Measurements from ENCODE around the gene SFT2D1. TPM values are rescaled to one million over a fixed set of nuclear protein-coding genes. Genes with fewer than 3 reads are reported as not detected.

Gene SFT2D1
- polyA plus RNA-seq, 3 donors, result 48.1 to 166 (median 140) TPM

- Histone ChIP-seq H3K9ac (ENCODE audit: insufficient read depth, low read length, poor library complexity, severe bottlenecking) (no peak overlapping the region), H3K4me2 (replicated peaks; ENCODE audit: extremely low read depth, low read length, poor library complexity, severe bottlenecking) (no peak overlapping the region), H3K9me3 (replicated peaks in 1 of 2; ENCODE audit: control insufficient read depth in 1 of 2, insufficient read depth in 1 of 2, low read length in 2 of 2) (no peaks in the 10 kb centered on the region), H3K27ac (ENCODE audit: low read depth in 1 of 2, low read length in 2 of 2) (no peak overlapping the region), H3K4me3 (replicated peaks in 1 of 3; ENCODE audit: low read depth in 2 of 3, low read length in 3 of 3) (no peak overlapping the region), H3K36me3 (replicated peaks in 1 of 2; ENCODE audit: control insufficient read depth in 1 of 2, insufficient read depth in 2 of 2, low read length in 2 of 2) (no peaks in the 10 kb centered on the region), H2AFZ (ENCODE audit: insufficient read depth, low read depth, low read length, poor library complexity, severe bottlenecking) (no peak overlapping the region), H4K20me1 (ENCODE audit: insufficient read depth, low read length) (peaks cover 20% of the 10 kb centered on the region), H3K79me2 (ENCODE audit: insufficient read depth, low read length) (peaks cover 52% of the 10 kb centered on the region), H3K27me3 (ENCODE audit: control insufficient read depth in 2 of 2, insufficient read depth in 2 of 2, low read length in 2 of 2) (no peaks in the 10 kb centered on the region), H3K4me1 (ENCODE audit: control insufficient read depth in 1 of 2, insufficient read depth in 2 of 2, low read length in 2 of 2) (peaks cover 6 to 12% of the 10 kb centered on the region in 2 donors)
- Mint-ChIP-seq H3K4me1 (peaks cover 6% of the 10 kb centered on the region), H3K4me3 (no peak overlapping the region), H3K36me3 (peaks cover 4 to 6% of the 10 kb centered on the region in 2 donors), H3K9me3 (no peaks in the 10 kb centered on the region), H3K27me3 (ENCODE audit: low read depth in 3 of 3) (no peaks in the 10 kb centered on the region), H3K27ac (no peak overlapping the region)
- WGBS (ENCODE audit: insufficient coverage), result no CpG with 5 or more reads among the region's 2 CpGs
- TF ChIP-seq CTCF (IDR thresholded peaks at IDR 0.05), result no peak
- intact Hi-C loops (cut with micrococcal nuclease), result no loop called here
- DNase-seq, result no peak
Observed at GRCh38 chr6:166377721-166378120, 35.4 kb upstream of the SFT2D1 start.

GRCh38 chr6:166375013-166375412, 32.7 kb upstream of the SFT2D1 start:
- no peaks in the 10 kb centered on the region for H3K4me1 Mint-ChIP-seq

More at GRCh38 chr6:166375013-166375412, 32.7 kb upstream of the SFT2D1 start:
- H3K9ac ChIP-seq (ENCODE audit: insufficient read depth, low read length, poor library complexity, severe bottlenecking), result no peak overlapping the region
- no CpG with 5 or more reads among the region's 1 CpG for WGBS (ENCODE audit: insufficient coverage)
- peaks cover 0 to under 1% of the 10 kb centered on the region in 2 donors for H3K36me3 ChIP-seq (replicated peaks in 1 of 2; ENCODE audit: control insufficient read depth in 1 of 2, insufficient read depth in 2 of 2, low read length in 2 of 2)
- Mint-ChIP-seq H3K4me3 (no peak overlapping the region), H3K36me3 (peaks cover 5 to 8% of the 10 kb centered on the region in 2 donors), H3K9me3 (peaks cover 0 to 1% (median 0%) of the 10 kb centered on the region in 7 donors), H3K27ac (no peak overlapping the region), H3K27me3 (ENCODE audit: low read depth in 3 of 3) (no peaks in the 10 kb centered on the region)
- DNase-seq, result no peak
- no peaks in the 10 kb centered on the region for H3K27me3 ChIP-seq (ENCODE audit: control insufficient read depth in 2 of 2, insufficient read depth in 2 of 2, low read length in 2 of 2)
- intact Hi-C loops (cut with micrococcal nuclease), result no loop called here
- no peaks in the 10 kb centered on the region for H3K4me1 ChIP-seq (ENCODE audit: control insufficient read depth in 1 of 2, insufficient read depth in 2 of 2, low read length in 2 of 2)
- H3K79me2 ChIP-seq (ENCODE audit: insufficient read depth, low read length), result peaks cover 29% of the 10 kb centered on the region
- no peaks in the 10 kb centered on the region for H3K9me3 ChIP-seq (replicated peaks in 1 of 2; ENCODE audit: control insufficient read depth in 1 of 2, insufficient read depth in 1 of 2, low read length in 2 of 2)
- peaks cover 20% of the 10 kb centered on the region for H4K20me1 ChIP-seq (ENCODE audit: insufficient read depth, low read length)
- H2AFZ ChIP-seq (ENCODE audit: insufficient read depth, low read depth, low read length, poor library complexity, severe bottlenecking), result no peak overlapping the region
- no peak overlapping the region for H3K4me3 ChIP-seq (replicated peaks in 1 of 3; ENCODE audit: low read depth in 2 of 3, low read length in 3 of 3)
- TF ChIP-seq CTCF (IDR thresholded peaks at IDR 0.05), result no peak
- H3K27ac ChIP-seq (ENCODE audit: low read depth in 1 of 2, low read length in 2 of 2), result no peak overlapping the region
- H3K4me2 ChIP-seq (replicated peaks; ENCODE audit: extremely low read depth, low read length, poor library complexity, severe bottlenecking), result no peak overlapping the region

Data from CD14-positive monocyte (primary cell).